ENCODE results near the gene EPB41L4A. TPM values are rescaled to one million over a fixed set of nuclear protein-coding genes. Genes with fewer than 3 reads are reported as not detected.
A peak's percentile ranks its signal among the peaks of the same experiment; 100 is the strongest.

The EPB41L4A gene
- total and polyA plus RNA-seq, 4 donors = 23.4 to 67.5 (median 40.4) TPM

DNA sequence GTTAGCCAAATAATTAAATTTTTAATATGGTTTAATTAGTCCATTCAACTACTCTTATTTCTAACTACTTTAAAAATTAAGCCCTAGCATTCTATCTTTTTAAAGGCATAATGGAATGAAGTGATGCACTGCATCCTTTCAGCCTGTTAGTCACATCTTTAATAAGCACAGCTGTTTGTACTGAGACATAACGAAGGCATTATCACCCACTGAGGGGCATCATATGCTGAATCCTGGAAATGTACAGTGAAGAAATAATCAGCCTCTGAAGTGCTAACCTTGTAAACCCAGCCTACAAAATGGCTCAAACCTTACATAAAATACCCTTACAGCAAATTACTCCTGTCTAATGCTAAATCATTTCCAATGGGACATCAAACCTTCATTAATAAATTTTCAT lies 33.1 kb downstream of the EPB41L4A start:
- Histone ChIP-seq H3K4me1 (ENCODE audit: control insufficient read depth, insufficient read depth, low read length) (peaks cover 4% of the 10 kb centered on the region), H3K27ac (ENCODE audit: low read depth, low read length) (no peak overlapping the region), H3K9me3 (ENCODE audit: control insufficient read depth, insufficient read depth, low read length) (no peaks in the 10 kb centered on the region), H3K27me3 (ENCODE audit: control insufficient read depth, insufficient read depth, low read length) (no peaks in the 10 kb centered on the region), H3K36me3 (ENCODE audit: control insufficient read depth, insufficient read depth, low read length) (no peaks in the 10 kb centered on the region), H3K4me3 (ENCODE audit: low read depth, low read length) (no peak overlapping the region)
- DNase-seq (ENCODE audit: low read depth in 4 of 6, low spot score in 6 of 6) = peak in 4 of 6 donors; percentile 6 to 83 (median 21)
- no CpG with 5 or more reads among the region's 1 CpG for WGBS (ENCODE audit: insufficient coverage)

DNA sequence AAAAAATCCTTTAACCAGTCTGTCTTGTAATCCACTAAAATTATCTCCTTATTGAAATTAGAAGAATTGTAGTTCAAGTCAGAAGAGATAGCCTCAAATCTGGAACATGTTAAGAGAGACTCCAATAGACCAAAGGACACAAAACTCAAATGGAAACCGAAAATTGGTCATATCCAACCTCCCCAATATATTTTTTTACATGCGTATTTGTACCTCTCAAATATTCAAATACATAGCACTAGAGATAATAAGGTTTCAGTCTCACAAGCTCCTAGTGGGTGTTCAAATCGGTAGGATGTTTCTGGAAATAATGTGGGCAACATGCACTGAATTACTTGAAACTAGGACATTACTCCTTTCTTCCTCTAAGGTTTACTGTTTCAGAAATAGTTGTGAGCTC lies 33.5 kb downstream of the EPB41L4A start:
- H3K9me3 ChIP-seq (ENCODE audit: control insufficient read depth, insufficient read depth, low read length) = no peaks in the 10 kb centered on the region
- H3K36me3 ChIP-seq (ENCODE audit: control insufficient read depth, insufficient read depth, low read length) = no peaks in the 10 kb centered on the region
- no peak overlapping the region for H3K27ac ChIP-seq (ENCODE audit: low read depth, low read length)
- WGBS (ENCODE audit: insufficient coverage) = no CpG with 5 or more reads among the region's 3 CpGs
- no peak overlapping the region for H3K4me3 ChIP-seq (ENCODE audit: low read depth, low read length)
- no peak for DNase-seq (ENCODE audit: low read depth in 4 of 6, low spot score in 6 of 6)
- H3K27me3 ChIP-seq (ENCODE audit: control insufficient read depth, insufficient read depth, low read length) = no peaks in the 10 kb centered on the region
- H3K4me1 ChIP-seq (ENCODE audit: control insufficient read depth, insufficient read depth, low read length) = peaks cover 4% of the 10 kb centered on the region

DNA sequence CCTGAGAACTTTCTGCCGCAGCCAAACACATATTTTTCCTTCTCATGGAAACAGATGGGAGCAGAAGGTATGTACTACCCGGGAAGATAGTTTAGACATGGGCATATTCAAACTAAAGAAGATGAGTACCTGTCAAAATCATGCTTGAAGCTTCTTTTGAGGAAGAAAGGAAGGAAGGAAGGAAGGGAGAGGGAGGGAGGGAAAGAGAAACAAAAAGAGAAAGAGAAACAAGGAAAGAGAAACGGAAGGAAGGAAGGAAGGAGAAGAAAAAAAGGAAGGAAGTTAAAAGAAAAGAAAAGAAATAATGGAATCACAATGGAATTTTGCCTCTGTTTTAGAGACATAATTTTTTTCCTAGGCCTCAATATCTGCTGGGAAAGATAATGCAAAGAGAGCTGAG lies 34.6 kb downstream of the EPB41L4A start:
- no peaks in the 10 kb centered on the region for H3K36me3 ChIP-seq (ENCODE audit: control insufficient read depth, insufficient read depth, low read length)
- DNase-seq (ENCODE audit: low read depth in 4 of 6, low spot score in 6 of 6) = no peak
- H3K9me3 ChIP-seq (ENCODE audit: control insufficient read depth, insufficient read depth, low read length) = no peaks in the 10 kb centered on the region
- WGBS (ENCODE audit: insufficient coverage) = 100% methylated on average over 2 of the region's 3 CpGs
- H3K4me1 ChIP-seq (ENCODE audit: control insufficient read depth, insufficient read depth, low read length) = peaks cover 4% of the 10 kb centered on the region
- no peak overlapping the region for H3K4me3 ChIP-seq (ENCODE audit: low read depth, low read length)
- H3K27ac ChIP-seq (ENCODE audit: low read depth, low read length) = no peak overlapping the region
- no peaks in the 10 kb centered on the region for H3K27me3 ChIP-seq (ENCODE audit: control insufficient read depth, insufficient read depth, low read length)

DNA sequence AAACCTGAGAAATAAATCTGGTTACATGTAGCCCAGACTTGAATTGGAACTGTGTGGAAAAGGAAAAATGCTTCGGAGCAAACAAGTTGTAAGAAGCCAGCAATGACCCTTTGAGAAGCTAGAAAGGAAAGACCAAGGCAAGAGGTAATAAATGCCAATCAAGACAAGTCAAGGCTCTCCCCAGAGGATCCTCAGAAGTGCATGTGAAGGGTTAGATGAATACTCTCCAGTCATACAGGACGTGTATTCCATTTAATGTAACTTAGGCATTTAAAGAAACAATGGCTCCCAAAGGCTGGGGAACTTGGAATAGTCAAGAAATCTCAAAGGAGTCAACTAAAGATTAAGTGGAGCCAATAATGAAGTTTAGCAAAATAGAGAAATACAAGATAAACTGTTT lies 36.2 kb downstream of the EPB41L4A start:
- H3K4me1 ChIP-seq (ENCODE audit: control insufficient read depth, insufficient read depth, low read length) = peaks cover 4% of the 10 kb centered on the region
- H3K36me3 ChIP-seq (ENCODE audit: control insufficient read depth, insufficient read depth, low read length) = no peaks in the 10 kb centered on the region
- H3K9me3 ChIP-seq (ENCODE audit: control insufficient read depth, insufficient read depth, low read length) = no peaks in the 10 kb centered on the region
- no peak for DNase-seq (ENCODE audit: low read depth in 4 of 6, low spot score in 6 of 6)
- no peaks in the 10 kb centered on the region for H3K27me3 ChIP-seq (ENCODE audit: control insufficient read depth, insufficient read depth, low read length)
- no peak overlapping the region for H3K4me3 ChIP-seq (ENCODE audit: low read depth, low read length)
- WGBS (ENCODE audit: insufficient coverage) = 11% methylated on average over 1 of the region's 2 CpGs
- H3K27ac ChIP-seq (ENCODE audit: low read depth, low read length) = no peak overlapping the region

DNA sequence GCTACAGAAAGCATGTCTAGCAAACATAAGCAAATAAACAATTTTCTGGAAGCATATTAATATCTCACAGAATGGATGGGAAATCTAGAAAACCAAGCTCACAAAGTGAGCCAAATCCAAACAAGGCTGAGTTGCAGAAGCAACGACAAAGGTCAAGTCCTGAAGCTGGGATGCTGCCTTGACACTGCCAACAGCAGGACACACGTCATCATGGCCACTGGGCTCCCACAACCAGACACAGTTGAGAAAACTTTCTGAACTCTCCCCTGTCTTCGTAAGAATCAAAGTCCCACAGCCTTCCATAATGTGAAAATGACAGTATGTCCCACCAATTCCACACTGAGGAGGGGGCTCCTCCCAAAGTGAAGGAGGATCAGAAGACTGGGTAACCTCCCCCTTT lies 37.6 kb downstream of the EPB41L4A start:
- WGBS (ENCODE audit: insufficient coverage) = 71% methylated on average over 1 of the region's 3 CpGs
- no peak for DNase-seq (ENCODE audit: low read depth in 4 of 6, low spot score in 6 of 6)

DNA sequence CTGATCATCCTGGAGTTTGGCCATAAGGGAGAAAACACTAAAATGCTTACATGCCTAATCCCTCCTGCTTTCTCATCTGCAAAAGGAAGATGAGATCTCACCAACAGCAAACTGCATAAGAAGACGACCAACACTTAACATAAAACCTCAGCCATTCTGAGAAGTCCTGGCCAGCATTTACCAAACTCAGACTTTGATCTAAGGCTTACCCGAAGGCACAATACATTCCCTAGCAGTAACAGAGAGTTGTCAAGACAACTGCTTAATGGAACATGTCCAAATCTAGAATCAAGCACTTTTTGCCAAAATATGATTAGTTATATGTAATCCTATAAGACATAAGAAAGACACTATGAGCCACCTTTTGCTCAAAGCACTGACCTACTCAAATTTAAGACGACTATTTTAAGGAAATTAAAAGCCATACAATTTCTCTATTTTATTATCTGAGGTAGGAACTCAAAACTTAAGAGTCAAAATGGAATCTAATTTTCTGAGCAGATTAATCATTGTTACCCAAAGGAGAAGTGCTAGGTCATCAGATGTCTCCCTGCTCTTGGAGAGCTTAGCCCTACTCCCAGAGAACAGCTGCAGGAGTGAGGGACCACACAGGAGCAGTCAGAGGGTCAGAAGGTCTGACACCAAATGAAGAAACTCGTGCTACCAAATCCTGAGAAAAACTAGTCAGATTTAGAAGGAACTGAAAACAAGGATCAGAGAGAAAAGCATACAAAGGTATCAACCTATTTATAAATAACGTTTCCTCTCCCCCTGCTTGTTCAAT lies 39.3 kb downstream of the EPB41L4A start:
- Histone ChIP-seq H3K27me3 (ENCODE audit: control insufficient read depth, insufficient read depth, low read length) (no peaks in the 10 kb centered on the region), H3K9me3 (ENCODE audit: control insufficient read depth, insufficient read depth, low read length) (no peaks in the 10 kb centered on the region), H3K4me3 (ENCODE audit: low read depth, low read length) (no peak overlapping the region), H3K4me1 (ENCODE audit: control insufficient read depth, insufficient read depth, low read length) (no peaks in the 10 kb centered on the region), H3K36me3 (ENCODE audit: control insufficient read depth, insufficient read depth, low read length) (no peaks in the 10 kb centered on the region), H3K27ac (ENCODE audit: low read depth, low read length) (no peak overlapping the region)
- peak in 2 of 6 donors; percentile 30 to 37 for DNase-seq (ENCODE audit: low read depth in 4 of 6, low spot score in 6 of 6)
- WGBS (ENCODE audit: insufficient coverage) = 5% methylated on average over 2 of the region's 5 CpGs

More for the DNA sequence above, 37.6 kb downstream of the EPB41L4A start:
- no peaks in the 10 kb centered on the region for H3K36me3 ChIP-seq (ENCODE audit: control insufficient read depth, insufficient read depth, low read length)
- no peak overlapping the region for H3K4me3 ChIP-seq (ENCODE audit: low read depth, low read length)
- no peaks in the 10 kb centered on the region for H3K9me3 ChIP-seq (ENCODE audit: control insufficient read depth, insufficient read depth, low read length)
- H3K27ac ChIP-seq (ENCODE audit: low read depth, low read length) = no peak overlapping the region
- H3K27me3 ChIP-seq (ENCODE audit: control insufficient read depth, insufficient read depth, low read length) = no peaks in the 10 kb centered on the region
- H3K4me1 ChIP-seq (ENCODE audit: control insufficient read depth, insufficient read depth, low read length) = no peaks in the 10 kb centered on the region

DNA sequence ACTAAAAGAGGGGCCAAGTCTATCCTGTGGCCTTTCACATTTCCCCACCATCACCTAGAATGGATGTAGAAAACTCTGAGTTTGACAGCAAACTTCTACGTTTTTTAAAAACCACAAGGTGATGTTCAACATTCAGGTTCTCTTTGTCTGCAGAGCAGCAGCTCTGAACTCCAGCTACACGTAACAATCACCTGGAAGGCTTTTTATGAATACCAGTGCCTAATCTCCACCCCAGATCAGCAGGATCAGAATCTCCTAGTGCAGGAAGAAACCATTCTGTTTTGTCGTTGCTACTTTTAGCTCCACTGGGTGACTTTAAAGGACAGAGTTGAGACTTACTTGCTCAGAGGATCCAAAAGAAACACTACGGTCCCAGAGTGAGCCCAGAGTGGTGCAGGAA lies 44.3 kb downstream of the EPB41L4A start:
- Histone ChIP-seq H3K4me1 (ENCODE audit: control insufficient read depth, insufficient read depth, low read length) (no peaks in the 10 kb centered on the region), H3K36me3 (ENCODE audit: control insufficient read depth, insufficient read depth, low read length) (no peaks in the 10 kb centered on the region), H3K27ac (ENCODE audit: low read depth, low read length) (no peak overlapping the region), H3K27me3 (ENCODE audit: control insufficient read depth, insufficient read depth, low read length) (no peaks in the 10 kb centered on the region), H3K4me3 (ENCODE audit: low read depth, low read length) (no peak overlapping the region), H3K9me3 (ENCODE audit: control insufficient read depth, insufficient read depth, low read length) (no peaks in the 10 kb centered on the region)
- no peak for DNase-seq (ENCODE audit: low read depth in 4 of 6, low spot score in 6 of 6)
- 65% methylated on average over 4 of the region's 4 CpGs for WGBS (ENCODE audit: insufficient coverage)

DNA sequence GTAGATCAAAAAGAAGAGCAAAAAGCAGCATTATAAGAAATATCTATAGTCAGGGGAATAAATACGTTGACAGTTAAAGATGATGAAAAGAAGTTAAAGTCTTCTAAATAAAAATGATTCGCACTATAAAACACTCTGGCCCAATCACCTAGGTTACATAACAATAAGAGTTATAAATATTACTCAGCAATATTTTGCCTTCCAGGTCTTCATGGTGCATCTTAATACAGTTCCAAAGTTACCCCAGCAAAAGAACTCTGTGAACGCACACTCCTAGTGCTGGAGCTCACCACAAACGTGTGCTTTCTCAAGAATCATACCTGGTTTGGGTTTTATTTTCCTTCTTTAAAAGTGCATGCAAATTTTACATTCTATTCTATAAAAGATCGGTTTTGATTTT lies 44.7 kb downstream of the EPB41L4A start:
- Histone ChIP-seq H3K27me3 (ENCODE audit: control insufficient read depth, insufficient read depth, low read length) (no peaks in the 10 kb centered on the region), H3K4me3 (ENCODE audit: low read depth, low read length) (no peak overlapping the region), H3K27ac (ENCODE audit: low read depth, low read length) (no peak overlapping the region), H3K9me3 (ENCODE audit: control insufficient read depth, insufficient read depth, low read length) (no peaks in the 10 kb centered on the region), H3K4me1 (ENCODE audit: control insufficient read depth, insufficient read depth, low read length) (no peaks in the 10 kb centered on the region), H3K36me3 (ENCODE audit: control insufficient read depth, insufficient read depth, low read length) (no peaks in the 10 kb centered on the region)
- no CpG with 5 or more reads among the region's 5 CpGs for WGBS (ENCODE audit: insufficient coverage)
- no peak for DNase-seq (ENCODE audit: low read depth in 4 of 6, low spot score in 6 of 6)

DNA sequence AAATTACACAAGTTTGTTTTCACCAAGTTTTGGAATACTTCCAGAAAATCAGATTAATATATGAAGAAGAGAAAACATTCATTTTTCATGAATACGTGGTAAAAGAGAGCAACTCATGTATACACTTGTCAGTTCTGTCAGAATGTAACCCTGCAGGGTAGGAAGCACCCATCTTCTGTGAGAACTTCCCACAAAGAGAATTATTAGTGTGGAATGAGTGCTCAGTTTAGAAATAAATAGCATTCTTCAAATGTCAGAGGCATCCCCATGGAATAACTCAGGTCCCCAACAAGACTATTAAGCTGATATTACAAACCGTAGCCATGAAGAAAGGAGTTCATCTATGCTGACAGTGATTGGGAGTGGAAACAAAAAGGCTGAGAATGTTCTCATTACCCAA lies 45.2 kb downstream of the EPB41L4A start:
- DNase-seq (ENCODE audit: low read depth in 4 of 6, low spot score in 6 of 6) = no peak
- H3K27ac ChIP-seq (ENCODE audit: low read depth, low read length) = no peak overlapping the region
- H3K27me3 ChIP-seq (ENCODE audit: control insufficient read depth, insufficient read depth, low read length) = no peaks in the 10 kb centered on the region
- no peaks in the 10 kb centered on the region for H3K9me3 ChIP-seq (ENCODE audit: control insufficient read depth, insufficient read depth, low read length)
- H3K4me3 ChIP-seq (ENCODE audit: low read depth, low read length) = no peak overlapping the region
- no CpG with 5 or more reads among the region's 2 CpGs for WGBS (ENCODE audit: insufficient coverage)
- H3K36me3 ChIP-seq (ENCODE audit: control insufficient read depth, insufficient read depth, low read length) = no peaks in the 10 kb centered on the region
- no peaks in the 10 kb centered on the region for H3K4me1 ChIP-seq (ENCODE audit: control insufficient read depth, insufficient read depth, low read length)

DNA sequence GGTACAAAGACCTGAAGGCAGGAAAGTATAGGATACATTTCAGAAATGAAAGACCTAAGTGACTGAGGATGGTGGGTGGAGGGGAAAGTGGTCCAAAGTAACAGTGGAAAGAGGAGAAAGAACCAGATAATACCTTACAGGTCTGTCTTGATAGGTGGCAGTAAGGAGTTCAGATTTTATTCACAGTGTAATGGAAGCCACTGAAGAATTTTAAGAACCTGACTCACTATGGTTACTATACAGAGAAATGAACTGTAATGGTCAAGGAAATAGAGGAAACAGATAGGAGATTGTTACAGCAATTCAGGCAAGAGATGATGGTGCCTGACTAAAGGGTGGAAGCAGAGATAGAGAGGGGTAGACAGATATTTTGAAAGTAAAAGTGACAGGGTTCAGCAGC lies 46.5 kb downstream of the EPB41L4A start:
- Histone ChIP-seq H3K27me3 (ENCODE audit: control insufficient read depth, insufficient read depth, low read length) (no peaks in the 10 kb centered on the region), H3K9me3 (ENCODE audit: control insufficient read depth, insufficient read depth, low read length) (no peaks in the 10 kb centered on the region), H3K27ac (ENCODE audit: low read depth, low read length) (no peak overlapping the region), H3K36me3 (ENCODE audit: control insufficient read depth, insufficient read depth, low read length) (no peaks in the 10 kb centered on the region), H3K4me3 (ENCODE audit: low read depth, low read length) (no peak overlapping the region), H3K4me1 (ENCODE audit: control insufficient read depth, insufficient read depth, low read length) (no peaks in the 10 kb centered on the region)
- DNase-seq (ENCODE audit: low read depth in 4 of 6, low spot score in 6 of 6) = no peak
